Measurements from ENCODE around the gene RYK. TPM values are rescaled to one million over a fixed set of nuclear protein-coding genes. Genes with fewer than 3 reads are reported as not detected.

The RYK gene
- total RNA-seq, 4 donors from 2014 or later: 95.2 to 168 (median 108) TPM

- no peak overlapping the region for H3K27ac ChIP-seq
- H3K4me1 ChIP-seq: peaks cover 23 to 32% of the 10 kb centered on the region in 2 donors
- 90 to 93% methylated on average over 6 of the region's 6 CpGs for WGBS, 2 donors
- no peak overlapping the region for H3K4me3 ChIP-seq (replicated peaks in 1 of 3)
- TF ChIP-seq CTCF (IDR thresholded peaks at IDR 0.05) (no peak), POLR2A (IDR thresholded peaks at IDR 0.05) (no peak)
- H3K36me3 ChIP-seq: no peaks in the 10 kb centered on the region
- no peaks in the 10 kb centered on the region for H3K9me3 ChIP-seq
- intact Hi-C loops (cut with DNase I): no loop called here
- H3K27me3 ChIP-seq: no peaks in the 10 kb centered on the region
- DNase-seq: no peak
Observed at GRCh38 chr3:134284438-134284837, 33.8 kb upstream of the RYK start.

GRCh38 chr3:134282659-134283047 lies 32.0 kb upstream of the RYK start:
- peak in 2 of 6 experiments; percentile 11 to 23 for TF ChIP-seq CTCF (IDR thresholded peaks at IDR 0.05)
- TF ChIP-seq POLR2A (IDR thresholded peaks at IDR 0.05): no peak
- DNase-seq: peak; percentile 96
- 39 to 47% methylated on average over 8 of the region's 8 CpGs for WGBS, 2 donors
- Histone ChIP-seq H3K9me3 (no peaks in the 10 kb centered on the region), H3K4me3 (replicated peaks in 1 of 3) (no peak overlapping the region), H3K4me1 (peaks cover 25 to 38% of the 10 kb centered on the region in 2 donors), H3K27ac (peak overlapping the region; percentile 76 to 84 (median 84)), H3K27me3 (no peaks in the 10 kb centered on the region), H3K36me3 (no peaks in the 10 kb centered on the region)
- intact Hi-C loops (cut with DNase I): no loop called here

- WGBS, 2 donors: 26 to 43% methylated on average over 2 of the region's 2 CpGs
Observed at GRCh38 chr3:134281912-134282658, 31.4 kb upstream of the RYK start.

GRCh38 chr3:134279466-134279865 lies 28.8 kb upstream of the RYK start:
- TF ChIP-seq POLR2A (IDR thresholded peaks at IDR 0.05): no peak
- no peak for TF ChIP-seq CTCF (IDR thresholded peaks at IDR 0.05)
- H3K27ac ChIP-seq: peak overlapping the region; percentile 6 to 29 (median 21)
- H3K36me3 ChIP-seq: no peaks in the 10 kb centered on the region
- peaks cover 31 to 38% of the 10 kb centered on the region in 2 donors for H3K4me1 ChIP-seq
- DNase-seq: no peak
- no peaks in the 10 kb centered on the region for H3K9me3 ChIP-seq
- 83 to 89% methylated on average over 2 of the region's 2 CpGs for WGBS, 2 donors
- intact Hi-C loops (cut with DNase I): no loop called here
- H3K27me3 ChIP-seq: no peaks in the 10 kb centered on the region
- H3K4me3 ChIP-seq (replicated peaks in 1 of 3): no peak overlapping the region

More at GRCh38 chr3:134281912-134282658, 31.4 kb upstream of the RYK start:
- no peak for DNase-seq
- intact Hi-C loops (cut with DNase I): no loop called here
- H3K27ac ChIP-seq: peak overlapping the region; percentile 76 to 84 (median 84)
- H3K4me1 ChIP-seq: peaks cover 26 to 38% of the 10 kb centered on the region in 2 donors
- no peaks in the 10 kb centered on the region for H3K36me3 ChIP-seq
- H3K27me3 ChIP-seq: no peaks in the 10 kb centered on the region
- no peak for TF ChIP-seq POLR2A (IDR thresholded peaks at IDR 0.05)
- TF ChIP-seq CTCF (IDR thresholded peaks at IDR 0.05): no peak
- H3K9me3 ChIP-seq: no peaks in the 10 kb centered on the region
- H3K4me3 ChIP-seq (replicated peaks in 1 of 3): no peak overlapping the region

GRCh38 chr3:134277066-134277660 lies 26.5 kb upstream of the RYK start:
- Histone ChIP-seq H3K9me3 (no peaks in the 10 kb centered on the region), H3K27me3 (no peaks in the 10 kb centered on the region), H3K27ac (peak overlapping the region in 2 of 3 donors; percentile 19 to 29), H3K36me3 (no peaks in the 10 kb centered on the region), H3K4me3 (replicated peaks in 1 of 3) (no peak overlapping the region), H3K4me1 (peaks cover 20 to 27% of the 10 kb centered on the region in 2 donors)
- 50 to 72% methylated on average over 3 of the region's 3 CpGs for WGBS, 2 donors
- no peak for DNase-seq
- intact Hi-C loops (cut with DNase I): no loop called here
- TF ChIP-seq POLR2A (IDR thresholded peaks at IDR 0.05): no peak
